Stimulated activated CD4-positive, alpha-beta T cell treated with anti-CD3 and anti-CD28 coated beads, Interleukin-12 subunit alpha, Interleukin-12 subunit beta, amount 100 ng/mL, for 24 hours (primary cell): ENCODE data around the gene MED14.

Experiments
- DNase-seq, 2 experiments: peaks; one replicate each; pipeline ENCODE4 v3.0.0-alpha.2; 2020; ENCODE audit warnings: low read depth in 2 of 2

MED14 gene

DNA sequence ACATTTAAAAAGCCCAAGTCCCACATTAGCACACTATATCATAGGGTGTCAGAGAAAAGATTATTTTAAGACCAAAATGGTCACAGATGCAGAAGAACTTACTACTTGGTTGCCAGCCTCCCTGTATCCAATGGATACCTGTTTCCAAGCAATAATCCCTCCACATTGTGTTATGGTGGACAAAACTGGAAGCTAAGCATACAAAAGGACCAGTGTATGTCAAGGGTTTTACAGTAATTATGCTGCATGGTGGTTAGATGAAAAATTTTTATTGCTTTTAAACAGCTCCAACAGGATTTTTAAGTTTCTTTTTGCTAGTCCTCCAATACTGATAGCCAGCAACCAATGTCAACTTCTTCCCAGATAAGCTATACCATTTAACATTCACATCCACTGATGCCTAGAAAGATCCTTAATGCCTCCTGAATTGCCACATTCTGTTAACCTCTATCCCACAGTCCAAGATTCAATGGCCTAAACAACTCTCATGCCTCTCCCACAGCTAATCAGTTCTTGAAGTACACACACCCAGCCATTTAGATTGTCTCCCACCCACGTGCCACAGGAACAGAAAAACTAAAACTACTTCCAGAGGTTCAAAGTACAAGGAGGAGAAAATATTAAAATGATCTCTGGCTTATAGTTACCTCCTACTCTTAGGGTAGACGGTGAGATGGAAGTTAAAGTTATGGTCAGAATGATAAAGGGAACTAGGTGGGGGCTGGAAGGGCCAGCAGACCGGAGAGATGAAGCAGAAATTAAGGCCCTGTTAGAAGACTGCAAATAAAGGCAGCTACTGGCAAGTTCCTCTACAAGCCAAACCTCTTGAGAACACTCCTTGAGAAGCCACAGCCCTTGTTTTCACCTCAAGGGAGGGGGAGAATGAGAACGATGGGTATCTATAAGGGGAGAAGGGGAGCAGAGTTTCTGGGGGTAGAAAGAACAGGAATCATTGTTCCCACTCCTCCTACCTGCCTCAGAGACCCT is 5.5 kb downstream of the MED14 start:
- no peak for DNase-seq

DNA sequence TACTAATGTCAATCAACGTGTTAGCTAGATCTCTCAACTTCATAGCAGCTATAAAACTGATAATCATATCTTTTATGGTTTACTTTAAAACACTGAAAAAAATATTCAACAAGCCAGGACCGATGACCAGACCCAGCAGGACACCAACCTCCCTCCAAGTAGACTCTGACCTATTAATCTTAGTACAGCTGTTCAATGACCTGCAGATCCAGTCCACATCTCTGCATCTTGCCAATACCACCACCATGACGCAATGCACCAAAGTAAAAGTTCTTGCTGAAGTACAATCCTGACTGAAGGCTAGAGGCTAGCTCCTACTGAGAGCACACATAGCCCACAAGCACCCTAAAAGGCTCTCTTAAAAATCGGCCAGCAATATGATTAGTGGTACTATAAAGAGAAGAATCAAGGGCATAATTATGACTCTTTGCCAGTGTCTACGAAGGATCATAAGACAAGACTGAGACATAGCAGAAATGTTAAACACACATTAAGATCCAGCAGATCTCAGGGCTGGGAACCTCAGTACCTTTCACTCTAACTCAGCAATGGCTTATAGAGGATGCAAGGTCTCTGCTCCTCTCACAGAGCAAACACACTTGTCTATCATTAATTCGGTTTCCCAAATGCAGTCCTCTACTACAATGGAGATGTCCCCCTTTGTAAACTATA is 7.6 kb downstream of the MED14 start:
- DNase-seq, result no peak

DNA sequence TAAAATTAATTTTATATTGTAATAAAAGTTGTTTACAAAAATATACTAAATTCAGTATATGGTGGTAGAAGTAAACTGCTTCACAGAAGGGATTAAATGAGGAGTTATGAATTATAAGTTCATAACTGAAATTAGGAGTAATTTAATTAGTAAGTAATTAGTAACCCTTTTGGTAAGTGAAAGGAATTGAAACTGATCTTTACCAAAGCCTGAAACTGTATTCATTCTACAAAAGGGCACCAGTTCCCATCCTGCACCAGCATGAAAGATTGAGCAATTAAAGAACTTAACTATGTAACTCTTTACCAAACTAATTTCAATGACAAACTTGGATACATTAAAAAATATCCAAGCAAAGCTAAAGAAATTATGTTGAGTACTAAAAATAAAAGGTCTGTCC is 8.2 kb downstream of the MED14 start:
- DNase-seq, result no peak

DNA sequence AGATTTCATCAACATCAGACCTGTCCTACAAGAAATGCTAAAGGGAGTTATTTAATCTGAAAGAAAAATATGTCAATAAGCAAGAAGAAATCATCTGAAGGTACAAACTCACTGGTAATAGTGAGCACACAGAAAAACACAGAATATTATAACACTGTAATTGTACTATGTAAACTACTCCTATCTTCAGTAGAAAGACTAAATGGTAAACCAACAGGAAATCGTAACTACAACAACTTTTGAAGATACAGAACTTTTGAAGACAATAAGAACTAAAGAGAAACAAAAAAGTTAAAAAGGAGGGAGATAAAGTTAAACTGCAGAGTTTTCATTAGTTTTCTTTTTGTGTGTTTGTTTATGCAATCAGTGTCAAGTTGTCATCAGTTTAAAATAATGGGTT is 12.4 kb downstream of the MED14 start:
- no peak for DNase-seq

DNA sequence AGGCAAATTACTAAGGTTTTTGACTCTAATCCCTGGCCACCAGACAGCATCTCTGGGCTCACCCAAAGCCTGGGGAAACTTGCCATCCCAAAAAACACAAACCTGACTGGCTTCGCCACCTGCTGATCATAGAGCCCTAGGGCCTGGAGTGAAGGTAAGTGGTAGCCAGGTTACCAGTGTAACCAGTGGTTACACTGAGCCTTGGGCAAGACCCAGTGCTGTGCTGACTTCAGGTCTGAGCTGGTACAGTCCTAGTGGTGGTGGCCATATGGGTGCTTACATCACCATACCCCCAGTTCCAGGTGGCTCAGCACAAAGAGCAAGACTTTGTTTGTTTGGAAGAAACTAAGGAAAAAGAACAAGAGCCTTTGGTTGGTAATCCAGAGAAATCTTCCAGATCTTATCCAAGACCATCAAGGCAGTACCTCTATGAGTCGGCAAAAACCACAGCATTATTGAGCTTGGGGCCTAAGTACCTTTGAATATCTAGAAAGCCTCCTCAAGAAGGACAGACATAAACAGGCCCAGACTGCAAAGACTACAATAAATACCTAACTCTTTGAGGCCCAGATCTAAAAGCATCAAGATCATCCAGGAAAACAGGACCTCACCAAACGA is 13.7 kb downstream of the MED14 start:
- DNase-seq, result no peak

DNA sequence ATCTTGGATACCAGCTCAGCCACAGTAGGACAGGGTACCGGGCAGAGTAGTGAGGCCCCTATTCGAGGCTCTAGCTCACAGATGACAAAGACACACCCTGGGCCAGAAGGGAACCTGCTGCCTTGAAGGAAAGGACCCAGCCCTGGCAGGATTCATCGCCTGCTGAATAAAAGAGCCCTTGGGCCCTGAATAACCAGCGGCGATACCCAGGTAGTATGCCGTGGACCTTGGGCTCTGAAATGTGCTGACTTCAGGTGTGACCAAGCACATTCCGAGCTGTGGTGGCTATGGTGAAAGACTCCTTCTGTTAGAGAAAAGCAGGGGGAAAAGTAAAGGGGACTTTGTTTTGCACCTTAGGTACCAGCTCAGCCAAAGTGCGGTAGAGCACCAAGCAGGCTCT is 14.6 kb downstream of the MED14 start:
- DNase-seq, result no peak

DNA sequence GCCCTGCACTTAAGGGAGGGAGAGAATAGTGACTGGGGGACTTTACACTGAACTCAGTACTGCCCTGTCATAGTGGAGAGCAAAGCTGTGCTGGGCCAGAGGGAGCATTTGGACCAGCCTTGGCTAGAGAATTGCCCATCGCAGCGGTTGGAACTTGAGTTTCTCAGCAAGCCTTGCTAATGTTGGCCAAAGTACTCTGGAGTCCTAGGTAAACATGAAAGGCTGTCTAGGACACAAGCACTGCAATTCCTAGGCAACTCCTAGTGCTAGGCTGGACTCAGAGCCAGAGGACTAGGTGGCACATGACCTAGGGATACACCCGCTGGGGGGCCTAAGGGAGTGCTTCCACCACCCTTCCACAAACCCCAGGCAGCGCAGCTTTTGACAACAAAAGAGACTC is 15.0 kb downstream of the MED14 start:
- no peak for DNase-seq

DNA sequence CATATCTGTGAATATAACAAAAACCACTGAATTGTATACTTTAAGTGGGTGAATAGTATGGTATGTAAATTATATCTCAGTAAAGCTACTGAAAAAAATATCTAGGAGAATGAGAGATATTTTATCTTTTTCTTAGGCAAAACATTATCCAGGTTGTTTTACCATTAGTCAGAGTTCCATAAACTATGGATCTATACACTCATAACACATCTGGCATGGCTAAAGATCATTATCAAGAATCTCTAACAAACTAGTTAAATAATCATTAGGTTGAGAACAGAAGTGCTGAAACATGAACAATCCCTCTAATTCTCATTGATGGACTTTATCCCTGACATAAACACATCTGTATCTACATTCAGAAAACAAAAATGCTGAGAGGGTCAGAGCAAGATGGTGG is 15.6 kb downstream of the MED14 start:
- no peak for DNase-seq

DNA sequence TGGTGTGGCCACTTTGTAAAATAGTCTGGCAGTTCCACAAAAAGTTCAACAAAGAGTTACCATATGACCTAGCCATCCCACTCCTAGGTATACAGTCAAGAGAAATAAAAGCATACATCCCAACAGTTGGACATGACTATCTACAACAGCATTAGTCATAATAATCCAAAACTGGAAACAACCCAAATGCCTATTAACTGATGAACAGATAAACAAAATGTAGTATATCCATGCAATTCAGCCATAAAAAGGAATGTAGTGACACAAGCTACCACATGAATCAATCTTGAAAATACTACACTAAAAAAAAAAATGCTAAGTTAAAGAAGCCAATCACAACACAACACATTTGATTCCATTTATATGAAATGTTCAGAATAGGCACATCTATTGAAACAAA is 16.1 kb downstream of the MED14 start:
- no peak for DNase-seq

DNA sequence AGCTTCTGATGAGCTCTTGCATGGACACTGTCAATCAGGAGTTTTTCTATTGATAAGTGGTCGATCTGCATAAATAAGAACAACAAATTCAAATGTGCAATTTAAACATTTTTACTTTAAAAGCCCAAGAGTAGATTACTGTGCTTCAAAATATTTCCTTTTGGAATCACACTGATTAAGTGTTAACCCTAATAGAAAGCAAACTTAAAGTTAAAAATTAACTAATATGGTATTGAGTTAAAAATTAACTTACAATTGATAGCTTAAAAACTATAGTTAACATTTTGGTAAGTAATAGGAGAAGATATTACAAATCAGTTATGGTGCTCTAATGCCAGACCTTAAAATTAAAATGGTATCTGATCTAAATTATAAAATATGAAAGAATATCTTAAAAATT is 25.9 kb downstream of the MED14 start:
- no peak for DNase-seq

DNA sequence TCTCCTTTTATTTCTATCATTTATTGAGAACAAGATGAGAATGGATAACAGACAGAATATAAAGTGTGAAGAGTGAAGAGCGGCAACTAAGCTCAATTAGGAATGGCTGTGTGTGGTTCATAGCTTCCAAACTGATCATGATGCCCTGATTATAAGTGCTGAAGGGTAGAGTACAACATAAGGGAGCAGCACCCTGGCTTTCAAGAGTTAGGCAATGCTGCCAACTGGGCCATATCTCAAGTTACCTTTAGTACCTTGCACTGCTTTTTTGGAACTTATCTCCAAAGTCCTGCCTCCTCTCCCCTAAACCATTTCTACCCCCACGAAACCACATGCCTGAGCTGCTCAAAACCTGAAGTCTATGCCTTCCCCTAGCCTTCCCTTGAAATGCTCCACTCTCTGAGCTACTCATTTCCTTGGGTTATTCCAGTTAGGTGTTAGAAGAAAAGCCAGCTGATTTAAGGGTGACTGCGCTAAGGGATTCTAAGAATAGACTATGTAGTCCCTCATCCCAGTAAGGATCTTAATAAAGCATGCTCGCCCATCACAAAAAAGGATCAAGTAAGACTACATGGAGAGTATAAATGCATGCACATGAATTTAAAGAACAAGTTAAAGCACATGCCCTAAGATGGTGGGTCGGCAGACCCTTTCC is 29.6 kb downstream of the MED14 start:
- DNase-seq, result no peak

DNA sequence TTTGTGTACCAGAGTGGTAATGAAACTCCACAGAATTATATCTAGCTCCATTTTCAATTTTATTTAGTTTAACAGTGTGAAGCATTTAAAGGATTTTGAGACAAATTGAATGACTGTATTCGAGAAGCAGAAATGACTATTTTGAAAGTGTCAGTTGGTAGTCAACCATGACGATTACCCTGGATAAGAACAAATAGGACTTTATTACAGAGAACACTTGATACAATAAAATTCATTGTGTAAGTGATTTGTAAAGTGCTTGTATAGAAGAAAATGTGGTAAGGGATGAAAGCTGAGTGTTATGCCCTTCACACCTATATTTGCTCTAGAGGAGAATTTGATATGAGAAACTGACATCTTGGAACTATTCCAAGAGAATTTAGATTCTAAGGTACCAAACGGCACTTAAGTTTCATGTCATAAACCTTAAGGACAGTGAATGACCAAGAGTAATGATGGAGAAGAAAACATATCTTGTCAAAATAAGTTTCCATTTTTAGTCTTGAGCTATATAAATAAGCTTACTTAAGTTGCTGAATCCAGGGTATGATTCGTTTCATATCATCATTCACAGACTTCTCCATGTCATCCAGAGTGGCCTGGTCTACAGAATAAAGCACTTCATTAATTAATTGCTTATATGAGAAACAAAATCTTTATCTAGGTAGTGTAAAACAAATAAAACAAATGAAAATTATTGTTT is 34.6 kb downstream of the MED14 start:
- no peak for DNase-seq

DNA sequence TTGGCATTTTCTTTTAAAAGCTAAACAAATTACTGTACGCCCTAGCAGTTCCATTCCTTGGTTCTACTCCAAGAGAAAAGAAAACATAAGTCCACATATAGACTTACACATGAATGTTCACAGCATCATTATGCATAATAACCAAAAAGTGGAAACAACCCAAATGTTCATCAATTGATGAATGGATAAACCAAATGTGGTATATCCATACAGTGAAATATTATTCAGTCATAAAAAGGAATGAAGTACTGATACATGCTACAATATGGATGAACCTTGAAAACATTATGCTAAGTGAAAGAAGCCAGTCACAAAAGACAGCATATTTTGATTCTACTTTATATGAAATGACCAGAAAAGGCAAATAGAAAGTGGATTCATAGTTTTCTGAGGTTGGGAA is 36.5 kb downstream of the MED14 start:
- DNase-seq, result no peak

DNA sequence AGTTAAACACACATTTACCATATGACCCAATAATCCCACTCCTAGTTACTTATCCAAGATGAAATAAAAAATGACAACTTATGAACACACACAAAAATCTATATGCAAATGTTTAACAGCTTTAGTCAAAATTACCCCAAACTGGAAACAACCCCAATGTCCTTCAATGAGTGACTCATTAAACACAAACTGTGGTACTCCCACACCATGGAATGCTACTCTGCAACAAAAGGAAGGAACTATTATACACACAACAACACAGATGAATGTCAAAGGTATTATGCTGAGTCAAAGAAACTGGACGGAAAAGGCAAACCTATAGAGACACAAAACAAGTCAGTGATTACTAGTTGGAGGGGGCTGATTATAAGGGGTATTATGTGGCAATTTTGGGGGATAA is 40.5 kb downstream of the MED14 start:
- no peak for DNase-seq

DNA sequence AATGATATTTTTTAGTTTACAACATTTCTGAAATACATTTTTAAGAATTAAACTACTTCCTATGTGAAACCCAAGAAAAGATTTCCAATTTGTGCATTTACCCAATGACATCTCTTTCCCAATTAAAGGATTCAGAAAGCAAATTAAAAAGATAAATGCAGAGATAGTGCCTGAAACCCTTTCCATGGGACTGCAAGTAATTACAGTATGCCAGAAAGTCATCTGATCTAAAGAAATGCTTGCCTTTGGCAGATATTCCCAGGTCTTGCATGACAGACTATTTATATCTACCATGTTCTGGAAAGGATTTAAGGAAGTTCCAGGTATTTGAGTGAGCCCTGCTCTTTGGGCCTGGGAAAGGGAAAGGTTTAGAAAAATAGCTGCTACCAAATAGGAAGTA is 46.4 kb downstream of the MED14 start:
- DNase-seq, result no peak

DNA sequence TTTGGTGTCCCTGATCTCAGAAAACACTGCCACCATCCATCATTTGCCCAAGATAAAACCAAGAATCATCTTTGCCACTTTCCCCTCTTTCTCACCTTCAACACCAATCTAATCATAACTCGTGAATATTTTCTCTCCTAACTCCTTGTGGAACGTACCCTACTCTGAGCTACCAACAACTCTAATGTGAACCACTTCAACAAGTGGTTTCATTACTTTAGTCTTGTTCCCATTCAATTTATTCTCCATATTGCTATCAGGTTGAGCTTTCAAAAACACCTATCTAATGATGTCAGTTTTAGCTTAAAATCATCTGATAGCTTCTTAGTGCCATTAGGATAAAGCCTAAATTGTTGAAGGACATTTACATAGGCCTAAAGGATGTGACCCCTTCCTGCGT is 48.2 kb downstream of the MED14 start:
- DNase-seq, result no peak

DNA sequence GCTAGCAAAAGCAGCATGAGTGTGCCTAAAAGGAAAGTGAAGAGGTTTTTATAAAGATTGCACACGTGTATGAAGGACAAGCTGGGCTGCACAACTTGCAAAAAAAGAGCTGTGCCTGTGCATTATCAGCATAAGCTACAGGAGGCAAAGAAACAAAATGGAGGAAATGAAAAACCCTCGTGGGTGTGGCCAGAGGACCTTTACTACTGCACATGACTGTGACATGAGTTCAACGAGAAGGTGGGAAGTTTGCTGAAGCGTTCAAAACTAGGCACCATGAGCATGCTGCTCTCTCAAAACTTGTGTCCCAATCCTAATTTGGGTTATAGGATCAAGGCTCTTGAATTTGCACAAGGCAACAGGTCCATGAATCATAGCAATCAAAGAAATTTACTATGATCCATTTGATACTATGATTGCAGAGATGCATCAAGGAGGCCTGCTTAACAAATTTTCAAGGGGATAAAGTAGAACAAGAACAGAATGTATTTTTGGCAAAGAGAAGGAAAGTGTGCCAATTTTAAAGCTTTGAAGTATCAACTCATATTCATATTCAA is 49.9 kb downstream of the MED14 start:
- DNase-seq, result no peak

DNA sequence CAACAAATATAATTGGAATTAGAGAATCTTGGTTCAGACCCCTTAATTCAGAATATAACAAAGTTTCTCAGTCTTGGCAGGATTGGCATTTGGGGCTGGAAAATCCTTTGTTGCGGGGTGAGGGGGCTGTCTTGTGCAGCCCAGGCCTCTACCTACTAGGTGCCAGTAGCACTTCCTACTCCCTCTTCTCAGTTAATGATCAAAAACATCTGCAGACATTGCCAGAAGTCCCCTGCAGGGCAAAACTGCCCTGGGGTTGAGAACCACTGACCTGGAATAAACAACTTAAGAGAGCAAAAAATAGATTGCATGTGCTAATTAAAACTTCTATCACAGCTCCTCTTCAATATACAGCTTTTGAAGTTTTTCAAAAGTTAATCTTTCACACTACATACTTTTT is 51.2 kb downstream of the MED14 start:
- DNase-seq, result no peak

DNA sequence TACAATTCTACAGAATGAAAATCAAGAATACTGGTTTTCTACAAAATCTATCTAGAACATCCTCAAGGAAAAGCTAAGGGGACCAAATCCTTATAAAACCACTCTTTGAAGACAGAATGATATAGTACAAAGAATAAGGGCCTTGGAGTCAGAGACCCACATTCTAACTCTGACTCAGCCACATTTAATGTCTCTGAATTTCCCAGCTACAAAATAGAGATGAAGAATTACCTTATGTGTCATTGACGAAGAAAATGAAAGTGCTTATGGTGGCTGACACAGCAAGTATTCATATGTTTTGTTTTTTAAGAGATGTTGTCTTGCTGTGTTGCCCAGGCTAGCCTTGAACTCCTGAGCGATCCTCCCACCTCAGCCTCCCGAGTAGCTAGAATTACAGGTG is 52.1 kb downstream of the MED14 start:
- DNase-seq, result no peak

DNA sequence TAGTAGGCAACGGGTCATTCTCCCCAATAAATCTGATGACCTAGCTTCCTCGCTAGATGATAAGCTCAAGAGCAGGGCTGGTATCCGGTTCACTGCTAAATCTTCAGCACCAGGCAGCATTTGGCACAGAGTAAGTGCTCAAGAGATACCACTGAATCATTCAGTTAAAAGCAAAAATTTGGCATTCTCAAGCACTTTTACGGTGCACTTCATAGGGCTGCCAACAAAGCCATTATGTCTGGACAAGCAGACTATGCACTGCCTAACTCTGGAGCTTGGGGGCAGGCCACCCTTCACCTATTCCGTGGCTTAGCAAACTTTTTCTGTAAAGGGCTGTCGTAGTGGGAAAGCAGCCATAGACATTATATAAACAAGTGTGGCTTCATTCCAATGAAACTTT is 64.2 kb downstream of the MED14 start:
- DNase-seq, result no peak

DNA sequence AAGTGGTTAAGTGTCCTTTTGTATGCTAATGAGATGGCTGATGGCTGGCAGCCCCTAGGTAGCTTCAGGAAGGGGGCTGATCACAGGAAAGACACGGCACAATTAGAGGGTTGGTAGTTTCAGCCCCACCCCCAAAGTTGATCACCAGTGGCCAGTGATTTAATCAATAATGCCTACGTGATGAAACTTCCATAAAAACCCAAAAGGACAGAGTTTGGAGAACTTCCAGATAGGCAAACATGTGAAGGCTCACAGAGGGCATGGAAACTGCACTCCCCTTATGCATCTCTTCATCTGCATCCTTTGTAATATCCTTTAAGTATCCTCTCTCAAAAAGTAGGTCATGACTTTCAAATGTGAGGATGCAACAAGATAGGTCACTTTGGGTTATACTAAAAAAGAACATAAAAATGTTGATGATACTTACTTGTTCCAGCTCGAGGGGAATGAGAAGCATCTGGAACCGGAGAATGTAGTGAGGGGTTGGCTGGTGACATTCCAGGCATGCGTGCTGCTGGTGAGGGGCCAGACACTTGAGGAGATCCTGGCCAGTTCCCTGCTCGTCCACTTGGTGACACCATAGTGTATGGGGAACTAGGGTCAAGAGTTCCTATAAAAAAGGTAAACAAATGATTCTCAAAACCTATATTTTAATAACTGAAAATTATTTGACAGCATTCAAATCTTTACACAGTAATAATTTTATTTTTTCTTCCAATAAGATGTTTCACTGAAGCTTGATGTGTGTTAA is 71.3 kb downstream of the MED14 start:
- DNase-seq, result no peak
